Neural cell (in vitro differentiated cells): ENCODE results near the gene BCOR.

Source experiments
- EZH2 ChIP-seq: fragments of 200-600, 300-800 bp; shearing (Covaris generic), sonication (generic); IDR thresholded peaks from 2 replicates; pipeline ENCODE4 v1.6.1; 2014; ENCODE audit warnings: antibody characterized with exemption, low read length, borderline replicate concordance, mild to moderate bottlenecking; ENCODE audit not compliant: insufficient read depth, poor library complexity, severe bottlenecking
- RAD21 ChIP-seq: fragments of 450-650 bp; conservative IDR thresholded peaks from 2 replicates; pipeline ENCODE4 v1.6.1; 2014; ENCODE audit warnings: antibody characterized with exemption, mild to moderate bottlenecking, moderate library complexity

- TF ChIP-seq EZH2 = no peak
- TF ChIP-seq RAD21 = no peak
These were observed 3.7 kb upstream of the BCOR start for GRCh38 chrX:40101430-40101802.
